ENCODE results near the gene MORF4L1. TPM values are rescaled to one million over a fixed set of nuclear protein-coding genes. Genes with fewer than 3 reads are reported as not detected.
"Not testable (repeated sequence)": the region's sequence is repeated elsewhere in the genome, so short reads cannot be mapped to it uniquely, and the experiment has no call there.

Gene MORF4L1
- total RNA-seq, 4 donors from 2014 or later, result 256 to 333 (median 316) TPM

DNA sequence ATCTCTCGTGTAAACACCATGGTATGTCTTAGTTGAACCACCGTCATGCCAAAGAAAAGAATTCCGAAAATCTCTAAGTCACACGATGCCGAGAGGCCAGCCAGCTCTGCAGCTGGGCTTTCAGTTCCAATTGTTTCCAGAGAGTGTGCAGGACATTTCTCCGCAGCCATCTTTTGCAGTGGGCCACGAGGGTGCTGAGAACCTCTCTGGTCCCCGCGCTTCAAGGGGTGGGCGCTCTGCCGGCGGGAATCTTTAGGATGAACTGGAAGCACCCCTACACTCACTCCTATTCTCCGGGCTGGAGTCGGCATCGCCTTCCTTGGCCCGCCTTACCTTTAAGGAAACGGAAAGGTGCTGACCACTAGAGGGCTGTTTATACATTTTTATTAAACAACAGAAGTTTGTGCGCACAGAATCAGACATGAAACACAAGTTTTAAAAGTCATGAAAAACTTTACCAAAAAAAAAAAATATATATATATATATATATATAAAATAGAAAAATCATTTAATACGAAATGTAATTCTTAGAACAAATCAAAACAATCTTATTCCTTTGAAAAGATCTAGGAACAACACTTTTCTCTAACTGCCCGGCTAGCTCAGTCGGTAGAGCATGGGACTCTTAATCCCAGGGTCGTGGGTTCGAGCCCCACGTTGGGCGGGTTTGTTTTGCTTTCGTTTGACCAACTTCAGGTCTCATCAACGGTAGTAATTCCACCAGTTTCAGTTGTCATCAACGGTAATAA, 12.5 kb upstream of the MORF4L1 start:
- H3K4me1 ChIP-seq, result peaks cover 0 to 3% (median 0%) of the 10 kb centered on the region in 4 donors
- peak overlapping the region; percentile 26 to 54 (median 46) for H3K4me3 ChIP-seq
- no peaks in the 10 kb centered on the region for H3K9me3 ChIP-seq
- TF ChIP-seq, protein P1, sequence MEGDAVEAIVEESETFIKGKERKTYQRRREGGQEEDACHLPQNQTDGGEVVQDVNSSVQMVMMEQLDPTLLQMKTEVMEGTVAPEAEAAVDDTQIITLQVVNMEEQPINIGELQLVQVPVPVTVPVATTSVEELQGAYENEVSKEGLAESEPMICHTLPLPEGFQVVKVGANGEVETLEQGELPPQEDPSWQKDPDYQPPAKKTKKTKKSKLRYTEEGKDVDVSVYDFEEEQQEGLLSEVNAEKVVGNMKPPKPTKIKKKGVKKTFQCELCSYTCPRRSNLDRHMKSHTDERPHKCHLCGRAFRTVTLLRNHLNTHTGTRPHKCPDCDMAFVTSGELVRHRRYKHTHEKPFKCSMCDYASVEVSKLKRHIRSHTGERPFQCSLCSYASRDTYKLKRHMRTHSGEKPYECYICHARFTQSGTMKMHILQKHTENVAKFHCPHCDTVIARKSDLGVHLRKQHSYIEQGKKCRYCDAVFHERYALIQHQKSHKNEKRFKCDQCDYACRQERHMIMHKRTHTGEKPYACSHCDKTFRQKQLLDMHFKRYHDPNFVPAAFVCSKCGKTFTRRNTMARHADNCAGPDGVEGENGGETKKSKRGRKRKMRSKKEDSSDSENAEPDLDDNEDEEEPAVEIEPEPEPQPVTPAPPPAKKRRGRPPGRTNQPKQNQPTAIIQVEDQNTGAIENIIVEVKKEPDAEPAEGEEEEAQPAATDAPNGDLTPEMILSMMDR (IDR thresholded peaks at IDR 0.05), result peak; percentile 42 to 77 (median 49)
- peak in 1 of 2 donors; percentile 40 for TF ChIP-seq EP300 (IDR thresholded peaks at IDR 0.05)
- TF ChIP-seq POLR2A (IDR thresholded peaks at IDR 0.05), result no peak
- peak in 1 of 2 donors; percentile 69 for DNase-seq (ENCODE audit: low spot score in 2 of 2)
- 1 to 2% methylated on average over 28 of the region's 28 CpGs for WGBS, 2 donors
- H3K27me3 ChIP-seq, result no peaks in the 10 kb centered on the region
- H3K27ac ChIP-seq, result peak overlapping the region; percentile 19 to 85 (median 58)
- H3K36me3 ChIP-seq, result no peaks in the 10 kb centered on the region

DNA sequence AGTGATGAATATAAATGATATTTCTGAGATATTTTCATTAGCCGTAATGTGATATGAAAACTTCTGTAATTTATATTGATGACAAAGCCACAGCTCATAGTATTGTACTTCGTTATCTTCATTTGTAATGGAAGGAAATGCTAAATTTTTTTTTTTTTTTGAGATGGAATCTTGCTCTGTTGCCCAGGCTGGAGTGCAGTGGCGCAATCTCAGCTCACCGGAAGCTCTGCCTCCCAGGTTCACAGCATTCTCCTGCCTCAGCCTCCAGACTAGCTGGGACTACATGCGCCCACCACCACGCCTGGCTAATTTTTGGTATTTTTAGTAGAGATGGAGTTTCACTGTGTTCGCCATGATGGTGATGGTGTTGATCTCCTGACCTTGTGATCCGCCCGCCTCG, 7.1 kb upstream of the MORF4L1 start:
- H3K4me3 ChIP-seq; H3K27me3 ChIP-seq; H3K27ac ChIP-seq; DNase-seq (ENCODE audit: low spot score in 2 of 2); H3K9me3 ChIP-seq; H3K36me3 ChIP-seq; H3K4me1 ChIP-seq: not testable (repeated sequence)
- WGBS, 2 donors, result 95 to 96% methylated on average over 10 of the region's 10 CpGs

DNA sequence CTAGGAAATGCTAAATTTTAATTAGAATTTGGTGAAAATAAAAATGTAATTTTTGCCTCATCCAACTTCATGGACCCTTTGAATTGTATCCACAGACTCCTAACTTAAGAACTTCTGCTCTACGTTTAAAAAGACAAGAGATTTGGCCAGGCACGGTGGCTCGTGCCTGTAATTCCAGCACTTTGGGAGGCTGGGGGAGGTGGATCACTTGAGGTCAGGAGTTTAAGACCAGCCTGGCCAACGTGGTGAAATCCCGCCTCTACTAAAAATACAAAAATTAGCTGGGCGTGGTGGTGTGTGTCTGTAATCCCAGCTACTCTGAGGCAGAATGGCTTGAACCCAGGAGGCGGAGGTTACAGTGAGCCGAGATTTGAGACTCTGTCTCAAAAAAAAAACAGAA, 6.7 kb upstream of the MORF4L1 start:
- not testable (repeated sequence) for H3K27ac ChIP-seq; H3K27me3 ChIP-seq; H3K4me3 ChIP-seq; H3K36me3 ChIP-seq; DNase-seq (ENCODE audit: low spot score in 2 of 2); H3K4me1 ChIP-seq; H3K9me3 ChIP-seq
- 62 to 65% methylated on average over 8 of the region's 8 CpGs for WGBS, 2 donors

DNA sequence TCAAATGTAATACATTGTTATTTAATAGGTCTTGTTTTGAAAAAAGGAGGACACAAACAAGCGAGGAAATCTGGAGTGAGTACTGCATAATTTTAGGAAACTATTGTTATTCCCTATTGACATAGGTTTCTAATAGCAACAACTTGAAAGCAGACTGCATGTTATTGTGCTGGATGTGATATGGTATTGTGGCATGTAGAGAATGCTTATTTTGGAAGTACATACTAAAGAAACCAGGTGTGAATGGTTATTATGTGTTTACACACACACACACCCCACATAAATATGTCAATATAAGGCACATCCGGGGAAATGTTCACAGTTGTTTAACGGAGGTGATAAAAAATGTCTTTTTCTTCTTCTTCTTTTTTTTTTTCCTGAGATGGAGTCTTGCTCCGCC, 5.9 kb upstream of the MORF4L1 start:
- Histone ChIP-seq H3K36me3 (no peaks in the 10 kb centered on the region), H3K4me3 (no peak overlapping the region), H3K4me1 (no peaks in the 10 kb centered on the region), H3K27ac (no peak overlapping the region), H3K9me3 (no peaks in the 10 kb centered on the region), H3K27me3 (no peaks in the 10 kb centered on the region)
- no peak for DNase-seq (ENCODE audit: low spot score in 2 of 2)
- TF ChIP-seq EP300 (IDR thresholded peaks at IDR 0.05), result no peak
- TF ChIP-seq, protein P1 (IDR thresholded peaks at IDR 0.05), result no peak
- no peak for TF ChIP-seq POLR2A (IDR thresholded peaks at IDR 0.05)
- WGBS, 2 donors, result 54 to 58% methylated on average over 4 of the region's 4 CpGs

DNA sequence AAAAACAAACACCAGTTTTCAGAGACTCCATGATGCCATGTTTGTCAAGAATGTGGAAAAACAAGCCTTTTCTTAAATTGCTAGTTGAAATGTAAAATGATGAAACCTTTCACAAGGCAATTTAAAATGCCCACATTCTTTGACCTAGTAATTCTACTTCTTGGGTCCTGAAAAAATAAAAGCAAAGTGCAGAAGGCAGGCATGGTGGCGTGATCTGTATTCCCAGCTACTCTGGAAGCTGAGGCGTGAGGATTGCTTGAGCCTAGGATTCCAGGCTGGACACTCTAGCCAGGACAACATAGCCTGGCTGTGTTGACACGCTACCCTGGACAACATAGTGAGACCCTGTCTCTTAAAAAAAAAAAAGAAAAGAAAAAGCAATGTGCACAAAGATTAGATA, 4.3 kb upstream of the MORF4L1 start:
- no peak for DNase-seq (ENCODE audit: low spot score in 2 of 2)
- peaks cover 0 to 5% (median 0%) of the 10 kb centered on the region in 4 donors for H3K4me1 ChIP-seq
- no peak overlapping the region for H3K27ac ChIP-seq
- no peaks in the 10 kb centered on the region for H3K27me3 ChIP-seq
- no peaks in the 10 kb centered on the region for H3K36me3 ChIP-seq
- 95 to 97% methylated on average over 3 of the region's 3 CpGs for WGBS, 2 donors
- TF ChIP-seq POLR2A (IDR thresholded peaks at IDR 0.05) (no peak), EP300 (IDR thresholded peaks at IDR 0.05) (no peak)
- TF ChIP-seq, protein P1 (IDR thresholded peaks at IDR 0.05), result no peak
- H3K9me3 ChIP-seq, result no peaks in the 10 kb centered on the region
- no peak overlapping the region for H3K4me3 ChIP-seq

DNA sequence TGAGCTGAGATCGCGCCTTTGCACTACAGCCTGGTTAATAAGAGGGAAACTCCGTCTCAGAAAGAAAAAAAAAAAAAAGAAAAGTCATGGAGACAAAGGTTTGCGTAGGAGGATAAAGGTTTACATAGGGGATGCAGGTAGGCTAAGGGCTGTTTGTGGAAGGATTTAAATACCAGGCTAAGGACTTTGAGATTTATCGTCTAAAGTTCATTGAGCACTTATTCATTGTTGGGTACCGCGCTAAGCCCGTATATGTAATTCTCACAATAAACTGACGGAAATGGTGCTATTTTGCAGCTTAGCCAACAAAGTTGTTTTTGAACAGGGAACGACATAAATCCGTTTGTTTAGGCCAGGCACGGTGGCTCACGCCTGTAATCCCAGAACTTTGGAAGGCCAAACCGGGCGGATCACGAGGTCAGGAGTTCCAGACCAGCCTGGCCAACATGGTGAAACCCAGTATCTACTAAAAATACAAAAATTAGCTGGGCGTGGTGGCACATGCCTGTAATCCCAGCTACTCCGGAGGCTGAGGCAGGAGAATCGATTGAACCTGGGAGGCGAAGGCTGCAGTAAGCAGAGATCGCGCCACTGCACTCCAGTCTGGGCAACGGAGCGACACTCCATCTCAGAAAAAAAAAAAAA, 1.1 kb upstream of the MORF4L1 start:
- Histone ChIP-seq H3K27ac (peak overlapping the region; percentile 99 to 100 (median 100)), H3K4me1 (peaks cover 0 to 26% (median 16%) of the 10 kb centered on the region in 4 donors)
- DNase-seq (ENCODE audit: low spot score in 2 of 2); H3K36me3 ChIP-seq; H3K4me3 ChIP-seq; H3K27me3 ChIP-seq; H3K9me3 ChIP-seq: not testable (repeated sequence)
- 83 to 85% methylated on average over 24 of the region's 24 CpGs for WGBS, 2 donors

Measured in tibial nerve (tissue), 4 donors.